K562 (cell line): ENCODE measurements around the gene LY6G6F. TPM values are rescaled to one million over a fixed set of nuclear protein-coding genes. Genes with fewer than 3 reads are reported as not detected.

ENCODE experiments used
- CSDE1 ChIP-seq, 2 experiments: fragments of 450-650 bp; IDR thresholded peaks; 2 replicates each; pipeline ENCODE4 v1.6.1; 2016; ENCODE audit warnings: mild to moderate bottlenecking in 1 of 2
- DMBX1 ChIP-seq: fragments of 250-450 bp; sonication (Bioruptor Pico); IDR thresholded peaks from 2 replicates; pipeline ENCODE4 v1.8.0; 2022; ENCODE audit warnings: inconsistent platforms, mild to moderate bottlenecking, moderate library complexity, borderline replicate concordance
- DPF2 ChIP-seq: fragments of 450-650 bp; IDR thresholded peaks from 2 replicates; pipeline ENCODE4 v1.6.1; 2016
- ELF4 ChIP-seq: fragments of 450-650 bp; formaldehyde crosslinking; IDR thresholded peaks from 2 replicates; pipeline ENCODE4 v1.4.0; 2022; ENCODE audit warnings: missing genetic modification characterization
- FOXA3 ChIP-seq, 2 experiments: fragments of 450-650 bp in 1 of 2; sonication (generic) in 1 of 2; formaldehyde crosslinking; IDR thresholded peaks in 1 of 2; conservative IDR thresholded peaks in 1 of 2; 2 replicates each; pipeline versions ENCODE4 v1.4.0 to v1.8.0; 2020 to 2022; ENCODE audit warnings: mild to moderate bottlenecking in 2 of 2, missing genetic modification reagents in 1 of 2
- GABPB1 ChIP-seq: sonication (generic); formaldehyde crosslinking; IDR thresholded peaks from 2 replicates; pipeline ENCODE4 v1.8.0; 2022; ENCODE audit warnings: mild to moderate bottlenecking, missing genetic modification reagents
- HOXB6 ChIP-seq: fragments of 250-450 bp; sonication (Bioruptor Pico); IDR thresholded peaks from 2 replicates; pipeline ENCODE4 v1.5.1; 2022; ENCODE audit warnings: mild to moderate bottlenecking, borderline replicate concordance
- IRF1 ChIP-seq: sonication (generic); formaldehyde crosslinking; IDR thresholded peaks from 2 replicates; pipeline ENCODE4 v1.8.0; 2022; ENCODE audit warnings: missing genetic modification reagents, mild to moderate bottlenecking, borderline replicate concordance
- IRF2 ChIP-seq: sonication (generic); formaldehyde crosslinking; IDR thresholded peaks from 2 replicates; pipeline ENCODE4 v1.8.1; 2022; ENCODE audit warnings: mild to moderate bottlenecking, missing genetic modification reagents
- PHF8 ChIP-seq: fragments of 200-600 bp; sonication (generic); IDR thresholded peaks from 2 replicates; pipeline ENCODE4 v1.6.1; 2012; ENCODE audit warnings: mixed run types, mild to moderate bottlenecking, inconsistent platforms, low read length, moderate library complexity, borderline replicate concordance
- PML ChIP-seq: IDR thresholded peaks from 2 replicates; pipeline ENCODE4 v1.6.1; 2012; ENCODE audit warnings: low read length, inconsistent platforms
- RBM14 ChIP-seq: fragments of 200-400 bp; formaldehyde crosslinking; IDR thresholded peaks from 2 replicates; pipeline ENCODE4 v1.6.1; 2018; ENCODE audit warnings: low read depth, mild to moderate bottlenecking, low read length, moderate library complexity, borderline replicate concordance; ENCODE audit not compliant: insufficient read depth
- ZNF140 ChIP-seq: fragments of 250-450 bp; sonication (Bioruptor Pico); IDR thresholded peaks from 2 replicates; pipeline ENCODE4 v1.8.0; 2021; ENCODE audit warnings: moderate library complexity, mild to moderate bottlenecking, inconsistent platforms
- ZNF444 ChIP-seq: fragments of 250-450 bp; sonication (Bioruptor Pico); IDR thresholded peaks from 2 replicates; pipeline ENCODE4 v1.4.0; 2020; ENCODE audit warnings: mild to moderate bottlenecking, moderate library complexity
- ZNF707 ChIP-seq: fragments of 250-450 bp; sonication (Bioruptor Pico); conservative IDR thresholded peaks from 2 replicates; pipeline ENCODE4 v1.8.0; 2022; ENCODE audit warnings: inconsistent platforms, mild to moderate bottlenecking, moderate library complexity
- polyA plus RNA-seq, 8 experiments: library from polyadenylated mRNA; depleted of rRNA in 4 of 8; stranded (reverse) in 5 of 8; unstranded in 3 of 8; fragments of >200 nt; fragmentation: Nextera tagmentation in 2 of 8; fragmentation: Illumina TruSeq in 1 of 8; extraction: Ambion mirVana in 2 of 8; extraction: Trizol in 1 of 8; gene quantifications; 2 replicates each; pipeline versions ENCODE4 v1.2.1 to v1.2.3, GENCODE V29; 2011 to 2014; ENCODE audit warnings: inconsistent platforms in 1 of 8, missing spikeins in 1 of 8
- total RNA-seq, 7 experiments: library from RNA; depleted of rRNA in 6 of 7; stranded (reverse); fragments of >200 nt in 6 of 7; fragmentation: Illumina TruSeq in 2 of 7; extraction: Trizol in 2 of 7; gene quantifications; 2 replicates each; pipeline versions ENCODE4 v1.2.1 to v1.2.3, GENCODE V29; 2011 to 2021; ENCODE audit warnings: low replicate concordance in 1 of 7
- TF ChIP-seq, protein P1 (sequence below): fragments of 200-600 bp; sonication (generic); IDR thresholded peaks from one replicate; pipeline ENCODE4 v1.6.1; 2012; ENCODE audit warnings: mild to moderate bottlenecking, low read depth, low read length, inconsistent platforms

LY6G6F gene
- total and polyA plus RNA-seq, 9 of the 15 experiments (the other 6 are each of a cell fraction or from before 2014, with no cell fraction given): 0.14 to 0.50 (median 0.28) TPM; not detected in 2

DNA sequence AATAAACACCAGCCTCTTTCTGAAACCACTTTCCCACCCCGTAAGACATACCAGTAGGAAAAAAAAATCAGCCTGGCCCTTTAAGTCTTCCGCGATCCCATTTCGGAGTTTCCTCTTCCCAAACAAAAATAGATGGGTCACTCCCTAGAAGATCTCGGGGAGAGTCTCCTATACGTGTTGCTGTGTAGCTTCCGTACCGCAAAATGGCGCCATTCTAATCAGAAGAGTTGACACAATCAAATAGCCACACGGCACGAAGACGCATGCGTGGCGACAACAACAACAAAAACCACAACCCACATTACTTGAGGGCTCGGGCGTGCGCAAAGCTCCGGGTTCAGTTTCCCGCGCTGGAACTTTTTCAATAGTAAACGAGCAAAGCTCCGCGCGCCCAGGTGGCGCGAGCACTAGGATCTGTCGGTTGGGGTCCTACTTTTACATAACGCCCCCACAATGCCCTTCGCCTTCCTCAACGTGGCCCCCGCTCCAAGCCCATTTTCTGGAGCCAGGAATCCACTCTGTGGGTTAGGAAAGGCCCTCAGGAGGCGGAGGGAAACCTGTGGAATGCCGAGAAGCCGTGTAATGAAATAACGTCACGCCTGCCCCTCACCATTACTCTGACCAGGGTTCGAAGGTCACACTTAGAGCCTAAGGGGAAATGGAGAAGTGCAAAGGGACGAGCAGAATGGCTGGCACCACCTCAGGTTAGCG, 41.7 kb upstream of the LY6G6F start, which contains the start of gene GPANK1 (continued):
- TF ChIP-seq, protein P1, sequence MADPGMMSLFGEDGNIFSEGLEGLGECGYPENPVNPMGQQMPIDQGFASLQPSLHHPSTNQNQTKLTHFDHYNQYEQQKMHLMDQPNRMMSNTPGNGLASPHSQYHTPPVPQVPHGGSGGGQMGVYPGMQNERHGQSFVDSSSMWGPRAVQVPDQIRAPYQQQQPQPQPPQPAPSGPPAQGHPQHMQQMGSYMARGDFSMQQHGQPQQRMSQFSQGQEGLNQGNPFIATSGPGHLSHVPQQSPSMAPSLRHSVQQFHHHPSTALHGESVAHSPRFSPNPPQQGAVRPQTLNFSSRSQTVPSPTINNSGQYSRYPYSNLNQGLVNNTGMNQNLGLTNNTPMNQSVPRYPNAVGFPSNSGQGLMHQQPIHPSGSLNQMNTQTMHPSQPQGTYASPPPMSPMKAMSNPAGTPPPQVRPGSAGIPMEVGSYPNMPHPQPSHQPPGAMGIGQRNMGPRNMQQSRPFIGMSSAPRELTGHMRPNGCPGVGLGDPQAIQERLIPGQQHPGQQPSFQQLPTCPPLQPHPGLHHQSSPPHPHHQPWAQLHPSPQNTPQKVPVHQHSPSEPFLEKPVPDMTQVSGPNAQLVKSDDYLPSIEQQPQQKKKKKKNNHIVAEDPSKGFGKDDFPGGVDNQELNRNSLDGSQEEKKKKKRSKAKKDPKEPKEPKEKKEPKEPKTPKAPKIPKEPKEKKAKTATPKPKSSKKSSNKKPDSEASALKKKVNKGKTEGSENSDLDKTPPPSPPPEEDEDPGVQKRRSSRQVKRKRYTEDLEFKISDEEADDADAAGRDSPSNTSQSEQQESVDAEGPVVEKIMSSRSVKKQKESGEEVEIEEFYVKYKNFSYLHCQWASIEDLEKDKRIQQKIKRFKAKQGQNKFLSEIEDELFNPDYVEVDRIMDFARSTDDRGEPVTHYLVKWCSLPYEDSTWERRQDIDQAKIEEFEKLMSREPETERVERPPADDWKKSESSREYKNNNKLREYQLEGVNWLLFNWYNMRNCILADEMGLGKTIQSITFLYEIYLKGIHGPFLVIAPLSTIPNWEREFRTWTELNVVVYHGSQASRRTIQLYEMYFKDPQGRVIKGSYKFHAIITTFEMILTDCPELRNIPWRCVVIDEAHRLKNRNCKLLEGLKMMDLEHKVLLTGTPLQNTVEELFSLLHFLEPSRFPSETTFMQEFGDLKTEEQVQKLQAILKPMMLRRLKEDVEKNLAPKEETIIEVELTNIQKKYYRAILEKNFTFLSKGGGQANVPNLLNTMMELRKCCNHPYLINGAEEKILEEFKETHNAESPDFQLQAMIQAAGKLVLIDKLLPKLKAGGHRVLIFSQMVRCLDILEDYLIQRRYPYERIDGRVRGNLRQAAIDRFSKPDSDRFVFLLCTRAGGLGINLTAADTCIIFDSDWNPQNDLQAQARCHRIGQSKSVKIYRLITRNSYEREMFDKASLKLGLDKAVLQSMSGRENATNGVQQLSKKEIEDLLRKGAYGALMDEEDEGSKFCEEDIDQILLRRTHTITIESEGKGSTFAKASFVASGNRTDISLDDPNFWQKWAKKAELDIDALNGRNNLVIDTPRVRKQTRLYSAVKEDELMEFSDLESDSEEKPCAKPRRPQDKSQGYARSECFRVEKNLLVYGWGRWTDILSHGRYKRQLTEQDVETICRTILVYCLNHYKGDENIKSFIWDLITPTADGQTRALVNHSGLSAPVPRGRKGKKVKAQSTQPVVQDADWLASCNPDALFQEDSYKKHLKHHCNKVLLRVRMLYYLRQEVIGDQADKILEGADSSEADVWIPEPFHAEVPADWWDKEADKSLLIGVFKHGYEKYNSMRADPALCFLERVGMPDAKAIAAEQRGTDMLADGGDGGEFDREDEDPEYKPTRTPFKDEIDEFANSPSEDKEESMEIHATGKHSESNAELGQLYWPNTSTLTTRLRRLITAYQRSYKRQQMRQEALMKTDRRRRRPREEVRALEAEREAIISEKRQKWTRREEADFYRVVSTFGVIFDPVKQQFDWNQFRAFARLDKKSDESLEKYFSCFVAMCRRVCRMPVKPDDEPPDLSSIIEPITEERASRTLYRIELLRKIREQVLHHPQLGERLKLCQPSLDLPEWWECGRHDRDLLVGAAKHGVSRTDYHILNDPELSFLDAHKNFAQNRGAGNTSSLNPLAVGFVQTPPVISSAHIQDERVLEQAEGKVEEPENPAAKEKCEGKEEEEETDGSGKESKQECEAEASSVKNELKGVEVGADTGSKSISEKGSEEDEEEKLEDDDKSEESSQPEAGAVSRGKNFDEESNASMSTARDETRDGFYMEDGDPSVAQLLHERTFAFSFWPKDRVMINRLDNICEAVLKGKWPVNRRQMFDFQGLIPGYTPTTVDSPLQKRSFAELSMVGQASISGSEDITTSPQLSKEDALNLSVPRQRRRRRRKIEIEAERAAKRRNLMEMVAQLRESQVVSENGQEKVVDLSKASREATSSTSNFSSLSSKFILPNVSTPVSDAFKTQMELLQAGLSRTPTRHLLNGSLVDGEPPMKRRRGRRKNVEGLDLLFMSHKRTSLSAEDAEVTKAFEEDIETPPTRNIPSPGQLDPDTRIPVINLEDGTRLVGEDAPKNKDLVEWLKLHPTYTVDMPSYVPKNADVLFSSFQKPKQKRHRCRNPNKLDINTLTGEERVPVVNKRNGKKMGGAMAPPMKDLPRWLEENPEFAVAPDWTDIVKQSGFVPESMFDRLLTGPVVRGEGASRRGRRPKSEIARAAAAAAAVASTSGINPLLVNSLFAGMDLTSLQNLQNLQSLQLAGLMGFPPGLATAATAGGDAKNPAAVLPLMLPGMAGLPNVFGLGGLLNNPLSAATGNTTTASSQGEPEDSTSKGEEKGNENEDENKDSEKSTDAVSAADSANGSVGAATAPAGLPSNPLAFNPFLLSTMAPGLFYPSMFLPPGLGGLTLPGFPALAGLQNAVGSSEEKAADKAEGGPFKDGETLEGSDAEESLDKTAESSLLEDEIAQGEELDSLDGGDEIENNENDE: peak; percentile 71
- TF ChIP-seq FOXA3 (CRISPR knock-in tag; conservative IDR thresholded peaks at IDR 0.05 in 1 of 2, IDR thresholded peaks at IDR 0.05 in 1 of 2): peak in 1 of 2 experiments; percentile 78; a peak in 3 of 4 replicates
- peak; percentile 44; the same call in 1 of the 2 replicates for TF ChIP-seq DMBX1 (CRISPR knock-in tag)
- peak; percentile 56; the same call in 1 of the 2 replicates for TF ChIP-seq PHF8
- no peak for TF ChIP-seq CSDE1 (IDR thresholded peaks at IDR 0.05)
- TF ChIP-seq ZNF444: no peak; the same call in 1 of the 2 replicates
- TF ChIP-seq RBM14: no peak
- peak; percentile 70 for TF ChIP-seq PML
- TF ChIP-seq IRF2 (CRISPR knock-in tag): no peak
- no peak for TF ChIP-seq HOXB6 (CRISPR knock-in tag)
- no peak; the same call in 1 of the 2 replicates for TF ChIP-seq IRF1 (CRISPR knock-in tag)
- no peak for TF ChIP-seq ZNF140 (CRISPR knock-in tag)
- TF ChIP-seq ELF4 (CRISPR knock-in tag): peak; percentile 72; the same call in 1 of the 2 replicates
- peak; percentile 47; the same call in 1 of the 2 replicates for TF ChIP-seq GABPB1
- peak; percentile 38; the same call in 1 of the 2 replicates for TF ChIP-seq ZNF707 (CRISPR knock-in tag)
- TF ChIP-seq DPF2: peak; percentile 44
